Measurements from ENCODE around the gene CTBP1.

CTBP1 gene

DNA sequence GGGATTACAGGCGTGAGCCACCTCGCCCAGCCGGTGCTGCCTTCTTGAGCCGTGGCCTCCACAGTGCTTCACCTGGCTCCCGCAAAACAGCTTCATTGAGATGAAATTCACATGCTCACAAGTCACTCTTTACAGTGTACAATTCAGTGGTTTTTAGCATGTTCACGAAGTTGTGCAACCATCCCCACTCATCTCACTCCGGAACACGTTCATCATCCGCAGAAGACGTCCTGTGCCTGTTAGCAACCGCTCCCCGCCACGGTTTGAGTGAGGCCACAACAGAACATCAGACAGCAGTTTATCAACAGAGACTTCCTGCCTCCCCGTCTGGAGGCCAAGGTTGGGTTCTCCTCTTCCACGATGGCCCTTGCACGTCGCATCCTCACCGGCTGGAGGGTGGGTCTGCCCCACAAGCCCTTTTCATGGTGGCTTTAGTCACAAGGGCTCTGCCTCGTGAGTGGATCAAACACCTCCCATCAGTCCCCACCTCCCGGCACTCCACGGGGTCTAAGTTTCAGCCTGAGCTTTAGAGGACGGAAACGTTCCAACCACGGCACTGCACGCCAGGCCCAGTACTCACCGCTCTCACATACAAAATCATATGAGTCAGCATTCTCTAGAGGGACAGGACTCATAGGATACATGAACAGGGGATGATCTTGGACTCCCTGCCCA is 46.9 kb downstream of the CTBP1 start:
- H3K9me3 ChIP-seq (ENCODE audit: low read length), result no peaks in the 10 kb centered on the region
- no peaks in the 10 kb centered on the region for H3K27me3 ChIP-seq (ENCODE audit: insufficient read depth, low read length)
- no peak for TF ChIP-seq CTCF (IDR thresholded peaks at IDR 0.05; ENCODE audit: low read length)
- no peak for TF ChIP-seq EZH2 (IDR thresholded peaks at IDR 0.05; ENCODE audit: borderline replicate concordance, low read length)
- H3K4me3 ChIP-seq (ENCODE audit: low read depth, low read length, poor library complexity, severe bottlenecking), result no peak overlapping the region
- H3K4me2 ChIP-seq (ENCODE audit: low read length), result no peak overlapping the region
- peaks cover 17% of the 10 kb centered on the region for H3K4me1 ChIP-seq (ENCODE audit: insufficient read depth, low read length, severe bottlenecking)
- no peak overlapping the region for H3K9ac ChIP-seq (ENCODE audit: low read length)
- no peak overlapping the region for H2AFZ ChIP-seq (ENCODE audit: low read length)
- no peaks in the 10 kb centered on the region for H3K79me2 ChIP-seq (ENCODE audit: insufficient read depth, low read length)
- H3K27ac ChIP-seq (ENCODE audit: low read depth, low read length, poor library complexity, severe bottlenecking), result peak overlapping the region; percentile 54
- H3K36me3 ChIP-seq (ENCODE audit: insufficient read depth, low read length), result no peaks in the 10 kb centered on the region
- no peaks in the 10 kb centered on the region for H3F3A ChIP-seq (ENCODE audit: insufficient read depth, low read length)
- no peaks in the 10 kb centered on the region for H4K20me1 ChIP-seq (ENCODE audit: insufficient read depth, low read length)
- no peaks in the 10 kb centered on the region for H3K9me2 ChIP-seq (ENCODE audit: low read depth, low read length)

DNA sequence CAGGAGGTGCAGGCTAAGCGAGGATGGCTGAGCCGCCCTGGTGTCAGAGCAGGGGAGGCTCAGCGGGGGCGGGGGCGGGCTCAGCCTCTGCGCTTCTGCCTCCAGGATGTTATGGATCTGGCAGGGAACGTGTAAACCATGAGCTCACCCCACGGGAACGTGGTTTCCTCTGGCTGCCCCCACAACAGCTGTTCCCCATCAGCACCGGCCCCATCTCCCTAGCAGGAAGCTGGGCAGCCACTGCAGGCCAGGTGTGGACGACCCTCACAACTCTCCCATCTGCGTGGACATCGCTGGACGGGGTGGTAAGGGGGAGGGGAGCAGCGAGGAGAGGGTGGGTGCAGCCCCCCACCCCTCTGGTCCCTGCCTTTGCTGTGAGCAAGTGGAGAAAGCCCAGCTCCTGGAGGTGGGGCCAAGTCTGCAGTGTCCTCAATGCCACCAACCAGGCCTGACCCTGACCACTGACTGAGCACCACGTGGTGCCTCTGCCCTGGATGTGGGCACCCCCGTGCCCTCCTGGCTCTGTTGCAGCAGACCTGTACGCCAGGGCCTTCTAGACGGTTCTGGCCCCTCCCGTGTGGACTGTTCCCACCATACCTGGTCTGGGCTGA is 48.4 kb downstream of the CTBP1 start:
- Histone ChIP-seq H2AFZ (ENCODE audit: low read length) (no peak overlapping the region), H3K9me3 (ENCODE audit: low read length) (no peaks in the 10 kb centered on the region), H3F3A (ENCODE audit: insufficient read depth, low read length) (no peaks in the 10 kb centered on the region), H3K9ac (ENCODE audit: low read length) (no peak overlapping the region), H3K27me3 (ENCODE audit: insufficient read depth, low read length) (no peaks in the 10 kb centered on the region), H3K79me2 (ENCODE audit: insufficient read depth, low read length) (no peaks in the 10 kb centered on the region), H3K4me3 (ENCODE audit: low read depth, low read length, poor library complexity, severe bottlenecking) (no peak overlapping the region), H3K4me2 (ENCODE audit: low read length) (no peak overlapping the region), H4K20me1 (ENCODE audit: insufficient read depth, low read length) (no peaks in the 10 kb centered on the region), H3K27ac (ENCODE audit: low read depth, low read length, poor library complexity, severe bottlenecking) (no peak overlapping the region), H3K4me1 (ENCODE audit: insufficient read depth, low read length, severe bottlenecking) (peaks cover 17% of the 10 kb centered on the region), H3K9me2 (ENCODE audit: low read depth, low read length) (no peaks in the 10 kb centered on the region), H3K36me3 (ENCODE audit: insufficient read depth, low read length) (no peaks in the 10 kb centered on the region)
- no peak for TF ChIP-seq EZH2 (IDR thresholded peaks at IDR 0.05; ENCODE audit: borderline replicate concordance, low read length)
- TF ChIP-seq CTCF (IDR thresholded peaks at IDR 0.05; ENCODE audit: low read length), result no peak

DNA sequence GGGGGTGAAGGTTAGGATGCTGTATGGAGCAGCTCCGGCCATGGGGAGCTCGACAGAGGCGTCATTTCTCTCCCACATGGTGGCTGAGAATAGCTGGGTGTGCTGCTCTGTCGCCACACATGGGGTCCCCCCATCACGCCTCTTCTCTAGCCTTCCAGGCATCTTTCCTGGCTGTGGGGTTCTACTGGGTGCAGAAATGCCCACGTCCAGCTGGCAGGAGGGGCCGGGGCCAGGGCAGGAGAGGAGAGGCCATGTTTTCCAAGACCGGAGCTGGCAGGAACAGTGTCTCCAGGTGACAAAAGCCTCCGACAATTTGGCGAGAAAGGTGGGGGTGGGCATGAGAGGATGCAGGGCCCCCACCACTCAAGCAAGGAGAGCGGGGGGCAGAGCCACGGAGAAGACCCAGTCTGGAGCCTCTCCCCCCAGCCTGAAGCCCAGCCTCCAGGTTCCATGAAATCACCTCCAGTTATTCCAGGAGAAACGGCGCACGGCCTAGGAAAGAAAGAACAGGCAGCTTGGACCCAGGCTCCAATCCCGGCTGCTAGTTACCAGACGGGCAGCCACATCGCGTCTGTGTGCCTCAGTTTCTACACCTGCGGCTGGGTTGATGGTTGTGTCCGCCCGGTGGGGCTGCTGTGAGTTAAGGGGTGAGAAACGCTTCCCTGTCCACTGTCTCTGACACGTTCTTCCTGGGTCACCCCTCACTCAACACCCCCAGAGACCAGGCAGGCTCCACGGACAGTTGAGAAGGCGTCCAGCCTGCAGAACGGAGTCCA is 49.2 kb downstream of the CTBP1 start:
- Histone ChIP-seq H2AFZ (ENCODE audit: low read length) (no peak overlapping the region), H4K20me1 (ENCODE audit: insufficient read depth, low read length) (no peaks in the 10 kb centered on the region), H3F3A (ENCODE audit: insufficient read depth, low read length) (no peaks in the 10 kb centered on the region), H3K4me2 (ENCODE audit: low read length) (no peak overlapping the region), H3K79me2 (ENCODE audit: insufficient read depth, low read length) (no peaks in the 10 kb centered on the region), H3K9me3 (ENCODE audit: low read length) (no peaks in the 10 kb centered on the region), H3K36me3 (ENCODE audit: insufficient read depth, low read length) (no peaks in the 10 kb centered on the region), H3K4me3 (ENCODE audit: low read depth, low read length, poor library complexity, severe bottlenecking) (no peak overlapping the region), H3K27me3 (ENCODE audit: insufficient read depth, low read length) (no peaks in the 10 kb centered on the region), H3K4me1 (ENCODE audit: insufficient read depth, low read length, severe bottlenecking) (peaks cover 17% of the 10 kb centered on the region), H3K27ac (ENCODE audit: low read depth, low read length, poor library complexity, severe bottlenecking) (no peak overlapping the region), H3K9ac (ENCODE audit: low read length) (no peak overlapping the region), H3K9me2 (ENCODE audit: low read depth, low read length) (no peaks in the 10 kb centered on the region)
- TF ChIP-seq CTCF (IDR thresholded peaks at IDR 0.05; ENCODE audit: low read length) (no peak), EZH2 (IDR thresholded peaks at IDR 0.05; ENCODE audit: borderline replicate concordance, low read length) (no peak)

Data from OCI-LY1 (cell line).